Transverse colon (tissue), 3 donors: ENCODE measurements around the gene SLC22A1.
"Not testable (repeated sequence)": the region's sequence is repeated elsewhere in the genome, so short reads cannot be mapped to it uniquely, and the experiment has no call there.

Source experiments
- CTCF ChIP-seq, 5 experiments: fragments of 200-600 bp in 3 of 5; fragments of 450-650 bp in 2 of 5; sonication (generic) in 3 of 5; IDR thresholded peaks; 1 replicate in 2 of 5; 2 replicates in 3 of 5; pipeline ENCODE4 v1.5.1; 2016 to 2017; ENCODE audit warnings: antibody characterized with exemption in 5 of 5, inconsistent platforms in 3 of 5, mild to moderate bottlenecking in 2 of 5, moderate library complexity in 1 of 5
- POLR2A ChIP-seq: fragments of 450-650 bp; IDR thresholded peaks from one replicate; pipeline ENCODE4 v1.6.1; 2016; ENCODE audit warnings: antibody characterized with exemption, mild to moderate bottlenecking, moderate library complexity

GRCh38 chr6:160165928-160166327 lies 44.3 kb downstream of the SLC22A1 start:
- TF ChIP-seq POLR2A; CTCF (IDR thresholded peaks at IDR 0.05): not testable (repeated sequence)
